ENCODE results near the gene FAM193A. TPM values are rescaled to one million over a fixed set of nuclear protein-coding genes. Genes with fewer than 3 reads are reported as not detected.

The FAM193A gene
- polyA plus RNA-seq, 2 donors = 5.8 to 10.2 TPM

Other genes starting within 250 kb of the FAM193A start
- gene ZFYVE28, start 118.0 kb upstream of the FAM193A start, polyA plus RNA-seq = 1 to 10 TPM; 5.2 to 5.4 TPM
- gene CFAP99, start 117.7 kb upstream of the FAM193A start, polyA plus RNA-seq = under 1 TPM; 0.04 to 0.07 TPM
- 10 to 100 TPM; 14.3 to 18.3 TPM for gene RNF4, start 67.5 kb upstream of the FAM193A start, polyA plus RNA-seq
- 10 to 100 TPM; 29.3 to 29.7 TPM for gene TNIP2, start 219.7 kb downstream of the FAM193A start, polyA plus RNA-seq

Data from esophagus (tissue), 2 donors.